ENCODE data around the gene LAMTOR2. TPM values are rescaled to one million over a fixed set of nuclear protein-coding genes. Genes with fewer than 3 reads are reported as not detected.

Gene LAMTOR2
- total RNA-seq, 1 experiment from 2014 or later, result 60.2 TPM

GRCh38 chr1:156103521-156103947, 49.0 kb downstream of the LAMTOR2 start:
- Histone ChIP-seq H3K9me2 (ENCODE audit: insufficient read depth) (no peaks in the 10 kb centered on the region), H3K4me2 (ENCODE audit: low read length) (peak overlapping the region; percentile 89), H3K9me3 (ENCODE audit: control insufficient read depth in 1 of 2, insufficient read depth in 1 of 2, low read depth in 1 of 2, low read length in 2 of 2) (no peaks in the 10 kb centered on the region), H2AFZ (ENCODE audit: low read depth, low read length, poor library complexity, severe bottlenecking) (no peak overlapping the region), H3K36me3 (ENCODE audit: control insufficient read depth in 1 of 2, insufficient read depth in 2 of 2, low read length in 2 of 2) (no peaks in the 10 kb centered on the region), H3K27me3 (ENCODE audit: insufficient read depth, low read length) (no peaks in the 10 kb centered on the region), H4K20me1 (ENCODE audit: insufficient read depth) (no peaks in the 10 kb centered on the region), H3K4me3 (replicated peaks in 1 of 2; ENCODE audit: low read depth in 1 of 2, low read length in 2 of 2) (peak overlapping the region; percentile 15 to 26), H3K27ac (ENCODE audit: low read depth, low read length) (peak overlapping the region; percentile 96), H3K9ac (ENCODE audit: low read length) (peak overlapping the region; percentile 84), H3K79me2 (ENCODE audit: insufficient read depth, low read length) (0 out of 2 replicates have a peak, but pooled peaks cover 3% of the 10 kb centered on the region), H3K4me1 (ENCODE audit: control insufficient read depth in 1 of 2, insufficient read depth in 2 of 2, low read length in 2 of 2) (peaks cover 76 to 99% of the 10 kb centered on the region in 2 experiments)
- POLR2A ChIA-PET, result interaction anchor here (1.4 to 4.5 kb wide), 6 partner anchors 10 to 26 kb away, joined by 4 to 28 read pairs (median 12); partner anchors contain the start of gene LMNA
- RAD21 ChIA-PET (ENCODE audit: low non-redundant PET in 1 of 2, low total read pairs in 2 of 2, uncharacterized antibody in 2 of 2, unreplicated experiment in 2 of 2), result interaction anchor here (1.3 to 3.0 kb wide), 4 partner anchors 19 to 26 kb away, joined by 3 to 14 read pairs (median 7); no protein-coding TSS in a partner anchor
- intact Hi-C loops (cut with micrococcal nuclease), result no loop called here
- CTCF ChIA-PET, result interaction anchor here (0.5 to 2.6 kb wide), 7 partner anchors 10 to 26 kb away, joined by 3 to 13 read pairs (median 5); partner anchors contain the start of gene LMNA
- BruUV-seq (replicated peaks), result no TSS peak
- ATAC-seq, result peak; percentile 39
- TF ChIP-seq TCF7L2 (IDR thresholded peaks at IDR 0.05; ENCODE audit: borderline replicate concordance, extremely low read depth, insufficient read depth, insufficient read length), result peak; percentile 97
- TF ChIP-seq EZH2 (IDR thresholded peaks at IDR 0.05), result no peak
- TF ChIP-seq EZH2phosphoT487 (IDR thresholded peaks at IDR 0.05; ENCODE audit: borderline replicate concordance), result no peak
- no peak for DNase-seq (ENCODE audit: low read depth, low spot score)

GRCh38 chr1:156104065-156104810, 49.7 kb downstream of the LAMTOR2 start:
- H3K4me2 ChIP-seq (ENCODE audit: low read length), result peak overlapping the region; percentile 89
- TF ChIP-seq SP1 (IDR thresholded peaks at IDR 0.05; ENCODE audit: low read depth) (no peak), CBX3 (IDR thresholded peaks at IDR 0.05; ENCODE audit: low read depth) (no peak), POLR2A (IDR thresholded peaks at IDR 0.05; ENCODE audit: borderline replicate concordance, extremely low read depth, insufficient read depth, insufficient read length) (peak; percentile 27), POLR2AphosphoS5 (IDR thresholded peaks at IDR 0.05; ENCODE audit: low read depth, low read length) (no peak), JUND (IDR thresholded peaks at IDR 0.05) (no peak), ZBTB33 (IDR thresholded peaks at IDR 0.05; ENCODE audit: extremely low read depth, insufficient replicate concordance, low read length) (no peak)
- H3K9me3 ChIP-seq (ENCODE audit: control insufficient read depth in 1 of 2, insufficient read depth in 1 of 2, low read depth in 1 of 2, low read length in 2 of 2), result no peaks in the 10 kb centered on the region
- H3K4me1 ChIP-seq (ENCODE audit: control insufficient read depth in 1 of 2, insufficient read depth in 2 of 2, low read length in 2 of 2), result peaks cover 80 to 99% of the 10 kb centered on the region in 2 experiments
- peak overlapping the region; percentile 84 for H3K9ac ChIP-seq (ENCODE audit: low read length)
- no peaks in the 10 kb centered on the region for H3K9me2 ChIP-seq (ENCODE audit: insufficient read depth)
- 0 out of 2 replicates have a peak, but pooled peaks cover 3% of the 10 kb centered on the region for H3K79me2 ChIP-seq (ENCODE audit: insufficient read depth, low read length)
- no peak for DNase-seq (ENCODE audit: low read depth, low spot score)
- H3K36me3 ChIP-seq (ENCODE audit: control insufficient read depth in 1 of 2, insufficient read depth in 2 of 2, low read length in 2 of 2), result no peaks in the 10 kb centered on the region
- intact Hi-C loops (cut with micrococcal nuclease), result no loop called here
- CTCF ChIA-PET, result interaction anchor here (0.8 to 2.6 kb wide), 8 partner anchors 7 to 26 kb away, joined by 4 to 13 read pairs (median 4); partner anchors contain the start of gene LMNA
- peak overlapping the region; percentile 15 to 26 for H3K4me3 ChIP-seq (replicated peaks in 1 of 2; ENCODE audit: low read depth in 1 of 2, low read length in 2 of 2)
- POLR2A ChIA-PET, result interaction anchor here (1.4 to 4.5 kb wide), 6 partner anchors 9 to 25 kb away, joined by 4 to 28 read pairs (median 12); partner anchors contain the start of gene LMNA
- H3K27ac ChIP-seq (ENCODE audit: low read depth, low read length), result peak overlapping the region; percentile 96
- RAD21 ChIA-PET (ENCODE audit: low non-redundant PET in 1 of 2, low total read pairs in 2 of 2, uncharacterized antibody in 2 of 2, unreplicated experiment in 2 of 2), result interaction anchor here (1.3 to 3.0 kb wide), 3 partner anchors 18 to 26 kb away, joined by 3 to 14 read pairs (median 5); no protein-coding TSS in a partner anchor
- H2AFZ ChIP-seq (ENCODE audit: low read depth, low read length, poor library complexity, severe bottlenecking), result no peak overlapping the region
- no peaks in the 10 kb centered on the region for H3K27me3 ChIP-seq (ENCODE audit: insufficient read depth, low read length)
- no TSS peak for BruUV-seq (replicated peaks)
- H4K20me1 ChIP-seq (ENCODE audit: insufficient read depth), result no peaks in the 10 kb centered on the region
- ATAC-seq, result peak; percentile 49

Data from HCT116 (cell line).